ENCODE measurements around the gene RPL32.

The RPL32 gene

GRCh38 chr3:12825156-12825555 is 16.2 kb downstream of the RPL32 start:
- Mint-ChIP-seq H3K27ac (no peak overlapping the region), H3K4me3 (no peak overlapping the region), H3K9me3 (no peaks in the 10 kb centered on the region), H3K36me3 (ENCODE audit: low read depth) (peaks cover 25% of the 10 kb centered on the region), H3K4me1 (peaks cover 5% of the 10 kb centered on the region), H3K27me3 (ENCODE audit: low read depth) (no peaks in the 10 kb centered on the region)
- no peak for TF ChIP-seq CTCF (IDR thresholded peaks at IDR 0.05; ENCODE audit: unreplicated experiment in 3 of 3)

- Mint-ChIP-seq H3K9me3 (no peaks in the 10 kb centered on the region), H3K27ac (no peak overlapping the region), H3K36me3 (ENCODE audit: low read depth) (peaks cover 18% of the 10 kb centered on the region), H3K27me3 (ENCODE audit: low read depth) (no peaks in the 10 kb centered on the region), H3K4me3 (no peak overlapping the region), H3K4me1 (peaks cover 5% of the 10 kb centered on the region)
- no peak for TF ChIP-seq CTCF (IDR thresholded peaks at IDR 0.05; ENCODE audit: unreplicated experiment in 3 of 3)
Observed at GRCh38 chr3:12824299-12824698, 17.1 kb downstream of the RPL32 start.

GRCh38 chr3:12822725-12823373 is 18.5 kb downstream of the RPL32 start:
- H3K27ac Mint-ChIP-seq, result peak overlapping the region; percentile 23 to 64 (median 31)
- peaks cover 17% of the 10 kb centered on the region for H3K36me3 Mint-ChIP-seq (ENCODE audit: low read depth)
- H3K27me3 Mint-ChIP-seq (ENCODE audit: low read depth), result no peaks in the 10 kb centered on the region
- H3K9me3 Mint-ChIP-seq, result no peaks in the 10 kb centered on the region
- peak in 2 of 3 experiments; percentile 33 to 51 for TF ChIP-seq CTCF (IDR thresholded peaks at IDR 0.05; ENCODE audit: unreplicated experiment in 3 of 3)
- H3K4me3 Mint-ChIP-seq, result no peak overlapping the region
- H3K4me1 Mint-ChIP-seq, result peaks cover 5% of the 10 kb centered on the region

- Mint-ChIP-seq H3K27me3 (ENCODE audit: low read depth) (no peaks in the 10 kb centered on the region), H3K27ac (no peak overlapping the region), H3K36me3 (ENCODE audit: low read depth) (peaks cover 13% of the 10 kb centered on the region), H3K4me3 (no peak overlapping the region), H3K9me3 (no peaks in the 10 kb centered on the region), H3K4me1 (peaks cover 5% of the 10 kb centered on the region)
- no peak for TF ChIP-seq CTCF (IDR thresholded peaks at IDR 0.05; ENCODE audit: unreplicated experiment in 3 of 3)
Observed at GRCh38 chr3:12818773-12819172, 22.6 kb downstream of the RPL32 start.

- TF ChIP-seq CTCF (IDR thresholded peaks at IDR 0.05; ENCODE audit: unreplicated experiment in 3 of 3), result no peak
- Mint-ChIP-seq H3K36me3 (ENCODE audit: low read depth) (peaks cover 13% of the 10 kb centered on the region), H3K27ac (no peak overlapping the region), H3K9me3 (no peaks in the 10 kb centered on the region), H3K4me3 (no peak overlapping the region), H3K27me3 (ENCODE audit: low read depth) (no peaks in the 10 kb centered on the region), H3K4me1 (peaks cover 5% of the 10 kb centered on the region)
Observed at GRCh38 chr3:12818273-12818672, 23.1 kb downstream of the RPL32 start.

GRCh38 chr3:12817343-12817710 is 24.0 kb downstream of the RPL32 start:
- Mint-ChIP-seq H3K27ac (no peak overlapping the region), H3K9me3 (no peaks in the 10 kb centered on the region), H3K27me3 (ENCODE audit: low read depth) (no peaks in the 10 kb centered on the region), H3K4me3 (no peak overlapping the region), H3K4me1 (no peaks in the 10 kb centered on the region), H3K36me3 (ENCODE audit: low read depth) (peaks cover 9% of the 10 kb centered on the region)
- TF ChIP-seq CTCF (IDR thresholded peaks at IDR 0.05; ENCODE audit: unreplicated experiment in 3 of 3), result no peak

Data from nephron (organoid).